GM23338 (cell line): ENCODE measurements around the gene ARL2BP.

Experiments used
- CREB1 ChIP-seq: fragments of 250-450 bp; sonication (Bioruptor Pico); IDR thresholded peaks from 2 replicates; pipeline ENCODE4 v1.5.0; 2020; ENCODE audit warnings: low read depth, mild to moderate bottlenecking, moderate library complexity
- CTCF ChIP-seq, 2 experiments: fragments of 200-600 bp in 1 of 2; sonication (generic) in 1 of 2; conservative IDR thresholded peaks; 2 replicates each; pipeline versions ENCODE4 v1.5.1 to v1.6.1; 2016 to 2017; ENCODE audit warnings: antibody characterized with exemption in 2 of 2, low read depth in 2 of 2, mild to moderate bottlenecking in 2 of 2, moderate library complexity in 1 of 2
- EZH2 ChIP-seq: fragments of 200-600 bp; sonication (generic); IDR thresholded peaks from one replicate; pipeline ENCODE4 v1.8.0; 2017; ENCODE audit warnings: antibody characterized with exemption, mild to moderate bottlenecking, low read depth; ENCODE audit not compliant: unreplicated experiment
- EZH2phosphoT487 ChIP-seq: fragments of 200-600 bp; sonication (generic); IDR thresholded peaks from one replicate; pipeline ENCODE4 v1.8.1; 2018; ENCODE audit warnings: antibody characterized with exemption; ENCODE audit not compliant: unreplicated experiment
- JUNB ChIP-seq: IDR thresholded peaks from one replicate; pipeline ENCODE4 v1.6.1; 2016; ENCODE audit warnings: antibody characterized with exemption; ENCODE audit not compliant: unreplicated experiment
- POLR2AphosphoS5 ChIP-seq: IDR thresholded peaks from 2 replicates; pipeline ENCODE4 v1.6.1; 2016; ENCODE audit warnings: antibody characterized with exemption, low read depth
- REST ChIP-seq: IDR thresholded peaks from one replicate; pipeline ENCODE4 v1.6.1; 2018; ENCODE audit warnings: antibody characterized with exemption; ENCODE audit not compliant: unreplicated experiment
- STAT1 ChIP-seq: IDR thresholded peaks from one replicate; pipeline ENCODE4 v1.6.1; 2016; ENCODE audit warnings: antibody characterized with exemption; ENCODE audit not compliant: unreplicated experiment
- ZNF114 ChIP-seq: fragments of 250-450 bp; sonication (Bioruptor Pico); IDR thresholded peaks from 2 replicates; pipeline ENCODE4 v1.5.0; 2020; ENCODE audit warnings: mild to moderate bottlenecking, moderate library complexity
- ZNF331 ChIP-seq: fragments of 250-450 bp; sonication (Bioruptor Pico); IDR thresholded peaks from 2 replicates; pipeline ENCODE4 v1.5.0; 2020; ENCODE audit warnings: low read depth, mild to moderate bottlenecking, moderate library complexity
- ZNF462 ChIP-seq: fragments of 250-450 bp; sonication (Bioruptor Pico); IDR thresholded peaks from 2 replicates; pipeline ENCODE4 v1.5.0; 2020; ENCODE audit warnings: mild to moderate bottlenecking, moderate library complexity

GRCh38 chr16:57226701-57227621 lies 18.1 kb upstream of the ARL2BP start:
- TF ChIP-seq CTCF (conservative IDR thresholded peaks at IDR 0.05; ENCODE audit: low read depth in 2 of 2): no peak
- no peak for TF ChIP-seq EZH2
- no peak for TF ChIP-seq POLR2AphosphoS5
- TF ChIP-seq ZNF114 (CRISPR knock-in tag): no peak
- TF ChIP-seq REST: no peak
- TF ChIP-seq EZH2phosphoT487: no peak
- no peak for TF ChIP-seq JUNB
- TF ChIP-seq STAT1: no peak
- TF ChIP-seq CREB1: no peak
- TF ChIP-seq ZNF462: no peak
- TF ChIP-seq ZNF331: no peak
